Loucy (cell line): Measurements from ENCODE around the gene ROR1.

Source experiments
- H2AFZ ChIP-seq: fragments of 200-600 bp; sonication (generic); 2 replicates; pipeline ENCODE4 v1.6.0; 2016; ENCODE audit warnings: antibody characterized with exemption, mild to moderate bottlenecking, low read length, moderate library complexity
- H3F3A ChIP-seq: fragments of 200-600 bp; 2 replicates; pipeline ENCODE4 v1.6.0; 2016; ENCODE audit warnings: antibody characterized with exemption, low read depth, mild to moderate bottlenecking
- H3K27me3 ChIP-seq: fragments of 200-600 bp; sonication (generic); 2 replicates; pipeline ENCODE4 v1.6.1; 2014; ENCODE audit warnings: low read length, mild to moderate bottlenecking; ENCODE audit not compliant: insufficient read depth, poor library complexity, severe bottlenecking
- H3K36me3 ChIP-seq: fragments of 200-600 bp; sonication (generic); 2 replicates; pipeline ENCODE4 v1.6.1; 2016; ENCODE audit warnings: low read length; ENCODE audit not compliant: insufficient read depth
- H3K4me1 ChIP-seq: fragments of 200-600 bp; sonication (generic); 2 replicates; pipeline ENCODE4 v1.5.1; 2014; ENCODE audit warnings: low read length, mild to moderate bottlenecking; ENCODE audit not compliant: insufficient read depth, poor library complexity, severe bottlenecking
- H3K4me2 ChIP-seq: fragments of 200-600 bp; sonication (generic); 2 replicates; pipeline ENCODE4 v1.6.0; 2014; ENCODE audit warnings: antibody characterized with exemption, low read length, low read depth, mild to moderate bottlenecking; ENCODE audit not compliant: poor library complexity, severe bottlenecking
- H3K4me3 ChIP-seq: fragments of 200-600 bp; sonication (generic); 2 replicates; pipeline ENCODE4 v1.5.1; 2014; ENCODE audit warnings: low read length, mild to moderate bottlenecking, mixed read lengths; ENCODE audit not compliant: poor library complexity, severe bottlenecking
- H3K79me2 ChIP-seq: fragments of 200-600 bp; sonication (generic); 2 replicates; pipeline ENCODE4 v1.6.1; 2014; ENCODE audit warnings: low read length; ENCODE audit not compliant: insufficient read depth
- H3K9ac ChIP-seq: fragments of 200-600 bp; sonication (generic); 2 replicates; pipeline ENCODE4 v1.6.0; 2014; ENCODE audit warnings: mild to moderate bottlenecking, low read depth, low read length, moderate library complexity; ENCODE audit not compliant: poor library complexity, severe bottlenecking
- H3K9me2 ChIP-seq: fragments of 200-600 bp; sonication (generic); replicated peaks from 2 replicates; pipeline ENCODE4 v1.6.1; 2016; ENCODE audit warnings: low read depth, low read length, mixed read lengths
- H3K9me3 ChIP-seq: fragments of 200-600 bp; sonication (generic); 2 replicates; pipeline ENCODE4 v1.6.1; 2014; ENCODE audit warnings: mild to moderate bottlenecking, antibody characterized with exemption, low read length, low read depth; ENCODE audit not compliant: insufficient read depth
- H4K20me1 ChIP-seq: fragments of 200-600 bp; sonication (generic); 2 replicates; pipeline ENCODE4 v1.6.0; 2014; ENCODE audit warnings: antibody characterized with exemption, low read length, mild to moderate bottlenecking; ENCODE audit not compliant: insufficient read depth, poor library complexity, severe bottlenecking
- EZH2phosphoT487 ChIP-seq: fragments of 200-600 bp; IDR thresholded peaks from 2 replicates; pipeline ENCODE4 v1.6.1; 2018; ENCODE audit warnings: antibody characterized with exemption, mild to moderate bottlenecking, moderate library complexity, borderline replicate concordance
- TF ChIP-seq, protein P1 (sequence below): fragments of 200-600 bp; sonication (generic); conservative IDR thresholded peaks from 2 replicates; pipeline ENCODE4 v1.5.1; 2014; ENCODE audit warnings: mild to moderate bottlenecking, antibody characterized with exemption, low read length

The ROR1 gene

DNA sequence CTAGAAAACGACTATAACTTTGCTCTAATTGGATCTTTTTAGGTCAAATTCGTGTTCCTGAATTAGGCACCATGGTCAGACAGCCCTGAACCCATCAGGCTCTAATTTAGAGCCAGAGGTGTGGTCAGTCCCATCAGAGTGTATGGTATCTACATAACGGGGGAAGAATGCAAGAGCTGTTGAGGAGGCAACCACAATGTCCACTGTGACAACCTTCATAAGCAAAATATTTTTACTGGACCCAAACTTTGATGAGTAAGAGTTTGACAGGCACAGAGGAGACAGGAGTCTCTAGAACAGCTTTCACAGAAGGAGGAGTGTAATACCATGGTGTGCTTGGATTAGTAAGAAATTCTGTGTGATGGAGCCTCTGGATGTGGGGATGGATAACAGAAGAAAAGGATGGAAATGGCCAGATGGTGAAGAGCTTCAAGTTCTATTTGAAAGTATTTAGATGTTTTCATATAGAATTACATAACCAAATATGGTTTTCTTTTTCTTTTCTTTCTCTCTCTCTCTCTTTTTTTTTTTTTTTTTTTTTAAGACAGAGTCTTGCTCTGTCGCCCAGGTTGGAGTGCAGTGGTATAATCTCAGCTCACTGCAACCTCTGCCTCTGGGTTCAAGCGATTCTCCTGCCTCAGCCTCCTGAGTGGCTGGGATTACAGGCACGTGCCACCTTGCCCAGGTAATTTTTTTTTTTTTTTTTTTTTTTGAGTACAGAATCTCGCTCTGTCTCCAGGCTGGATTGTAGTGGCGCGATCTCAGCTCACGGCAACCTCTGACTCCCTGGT lies 454.5 kb downstream of the ROR1 start:
- no peak overlapping the region for H2AFZ ChIP-seq
- H3K9me3 ChIP-seq, result no peaks in the 10 kb centered on the region
- no peaks in the 10 kb centered on the region for H3K79me2 ChIP-seq
- no peaks in the 10 kb centered on the region for H3K36me3 ChIP-seq
- H3K9ac ChIP-seq, result no peak overlapping the region
- no peaks in the 10 kb centered on the region for H3F3A ChIP-seq
- no peaks in the 10 kb centered on the region for H3K4me1 ChIP-seq
- TF ChIP-seq, protein P1, sequence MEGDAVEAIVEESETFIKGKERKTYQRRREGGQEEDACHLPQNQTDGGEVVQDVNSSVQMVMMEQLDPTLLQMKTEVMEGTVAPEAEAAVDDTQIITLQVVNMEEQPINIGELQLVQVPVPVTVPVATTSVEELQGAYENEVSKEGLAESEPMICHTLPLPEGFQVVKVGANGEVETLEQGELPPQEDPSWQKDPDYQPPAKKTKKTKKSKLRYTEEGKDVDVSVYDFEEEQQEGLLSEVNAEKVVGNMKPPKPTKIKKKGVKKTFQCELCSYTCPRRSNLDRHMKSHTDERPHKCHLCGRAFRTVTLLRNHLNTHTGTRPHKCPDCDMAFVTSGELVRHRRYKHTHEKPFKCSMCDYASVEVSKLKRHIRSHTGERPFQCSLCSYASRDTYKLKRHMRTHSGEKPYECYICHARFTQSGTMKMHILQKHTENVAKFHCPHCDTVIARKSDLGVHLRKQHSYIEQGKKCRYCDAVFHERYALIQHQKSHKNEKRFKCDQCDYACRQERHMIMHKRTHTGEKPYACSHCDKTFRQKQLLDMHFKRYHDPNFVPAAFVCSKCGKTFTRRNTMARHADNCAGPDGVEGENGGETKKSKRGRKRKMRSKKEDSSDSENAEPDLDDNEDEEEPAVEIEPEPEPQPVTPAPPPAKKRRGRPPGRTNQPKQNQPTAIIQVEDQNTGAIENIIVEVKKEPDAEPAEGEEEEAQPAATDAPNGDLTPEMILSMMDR, result no peak
- no peak for TF ChIP-seq EZH2phosphoT487
- no peak overlapping the region for H3K4me3 ChIP-seq
- H3K4me2 ChIP-seq, result no peak overlapping the region
- no peaks in the 10 kb centered on the region for H3K27me3 ChIP-seq
- no peaks in the 10 kb centered on the region for H4K20me1 ChIP-seq
- H3K9me2 ChIP-seq, result no peaks in the 10 kb centered on the region

DNA sequence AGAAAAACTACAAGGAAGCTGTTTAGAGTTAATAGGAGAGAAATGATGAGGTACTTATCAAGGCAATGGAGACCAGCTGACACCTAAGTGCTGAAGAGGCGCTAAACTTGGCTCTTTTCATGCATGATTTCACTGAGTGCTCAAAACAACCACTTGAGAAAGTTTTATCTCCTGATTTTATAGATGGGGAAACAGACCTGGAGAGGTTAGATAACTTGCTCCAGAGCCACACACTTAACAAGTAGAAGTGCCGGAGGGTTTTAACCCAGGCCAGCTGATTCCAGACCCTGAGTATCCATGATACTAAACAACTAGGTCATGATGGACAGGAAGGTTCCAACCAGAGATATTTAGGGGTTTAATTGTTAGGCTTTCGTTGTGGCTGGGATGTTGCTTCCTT lies 455.5 kb downstream of the ROR1 start:
- no peaks in the 10 kb centered on the region for H3K79me2 ChIP-seq
- H3K4me3 ChIP-seq, result no peak overlapping the region
- no peaks in the 10 kb centered on the region for H3K9me2 ChIP-seq
- no peak overlapping the region for H2AFZ ChIP-seq
- H4K20me1 ChIP-seq, result no peaks in the 10 kb centered on the region
- no peak overlapping the region for H3K9ac ChIP-seq
- TF ChIP-seq, protein P1, result no peak
- no peak for TF ChIP-seq EZH2phosphoT487
- no peaks in the 10 kb centered on the region for H3K27me3 ChIP-seq
- no peaks in the 10 kb centered on the region for H3F3A ChIP-seq
- no peaks in the 10 kb centered on the region for H3K36me3 ChIP-seq
- no peaks in the 10 kb centered on the region for H3K4me1 ChIP-seq
- H3K9me3 ChIP-seq, result no peaks in the 10 kb centered on the region
- no peak overlapping the region for H3K4me2 ChIP-seq
